ENCODE data around the gene ERGIC3. TPM values are rescaled to one million over a fixed set of nuclear protein-coding genes. Genes with fewer than 3 reads are reported as not detected.

Gene ERGIC3
- total RNA-seq, 2 donors from 2014 or later, result 139 to 158 TPM

DNA sequence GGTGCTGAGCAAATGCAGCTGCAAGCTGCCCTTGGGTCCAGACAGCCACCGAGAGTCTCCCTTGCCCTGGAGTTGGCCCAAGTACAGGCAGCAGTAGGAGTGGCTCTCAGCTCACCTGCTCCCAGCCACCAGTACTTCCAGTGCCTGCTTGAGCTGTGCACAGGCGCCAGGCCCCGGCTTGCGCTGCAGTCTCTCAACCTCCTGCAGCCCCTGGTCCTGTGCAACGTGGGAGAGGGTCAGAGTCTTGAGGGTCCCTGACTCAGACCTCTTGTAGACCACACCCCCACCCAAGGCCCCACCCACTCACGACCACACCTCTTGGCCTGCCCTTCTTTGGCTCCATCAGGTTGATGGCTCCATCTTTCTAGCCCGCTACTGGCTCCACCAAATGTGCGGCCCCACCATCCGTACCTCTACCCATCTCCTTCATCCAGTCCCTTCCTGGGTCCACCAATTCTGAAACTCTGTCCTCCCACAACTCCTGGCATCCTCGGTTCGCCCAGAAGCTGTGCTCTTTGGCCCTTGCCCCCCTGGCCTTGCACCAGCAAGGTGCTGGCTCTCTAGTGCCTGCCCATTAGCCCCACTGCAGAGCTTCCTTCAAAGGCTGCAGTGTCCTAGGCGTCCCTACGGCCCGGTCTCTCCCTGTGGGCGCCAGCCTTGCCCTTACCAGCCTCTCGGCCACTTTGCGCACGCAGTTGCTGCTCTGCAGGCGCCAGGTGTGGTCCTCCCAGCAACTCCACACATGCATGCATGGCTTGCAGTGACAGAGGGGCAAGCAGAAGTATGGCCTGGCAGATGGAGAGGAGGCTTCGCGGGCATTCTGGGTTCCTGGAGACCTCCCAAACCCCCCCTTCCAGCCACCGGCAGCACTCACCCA, 57.3 kb downstream of the ERGIC3 start:
- Mint-ChIP-seq H3K36me3 (ENCODE audit: low read depth) (peaks cover 3% of the 10 kb centered on the region), H3K27ac (no peak overlapping the region), H3K27me3 (peaks cover 15% of the 10 kb centered on the region), H3K4me3 (no peak overlapping the region), H3K4me1 (peaks cover 19% of the 10 kb centered on the region)
- DNase-seq (no peak), ATAC-seq (no peak)
- no peaks in the 10 kb centered on the region for H3K9me3 ChIP-seq (ENCODE audit: control insufficient read depth, low read length, poor library complexity, severe bottlenecking)

DNA sequence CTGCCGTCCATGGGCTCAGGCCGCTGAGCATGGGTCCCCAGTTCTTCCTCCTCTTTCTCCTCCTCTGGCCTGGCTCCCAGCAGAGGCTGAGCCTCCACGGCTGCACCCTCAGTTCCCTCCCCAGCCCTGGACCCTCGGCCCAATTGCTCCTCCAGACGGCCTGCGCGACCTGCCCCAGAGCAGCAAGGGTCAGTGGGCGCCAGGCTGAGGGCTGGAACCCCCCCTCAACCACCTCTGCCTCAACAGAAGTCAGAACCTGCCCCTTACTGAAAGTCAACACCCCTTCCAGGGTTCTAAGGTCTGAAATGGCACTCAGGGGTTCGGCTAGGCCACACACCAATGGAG, 57.9 kb downstream of the ERGIC3 start:
- H3K27me3 Mint-ChIP-seq, result peaks cover 15% of the 10 kb centered on the region
- DNase-seq, result no peak
- peaks cover 3% of the 10 kb centered on the region for H3K36me3 Mint-ChIP-seq (ENCODE audit: low read depth)
- peaks cover 19% of the 10 kb centered on the region for H3K4me1 Mint-ChIP-seq
- H3K9me3 ChIP-seq (ENCODE audit: control insufficient read depth, low read length, poor library complexity, severe bottlenecking), result no peaks in the 10 kb centered on the region
- ATAC-seq, result no peak
- H3K27ac Mint-ChIP-seq, result no peak overlapping the region
- H3K4me3 Mint-ChIP-seq, result peak overlapping the region; percentile 31

DNA sequence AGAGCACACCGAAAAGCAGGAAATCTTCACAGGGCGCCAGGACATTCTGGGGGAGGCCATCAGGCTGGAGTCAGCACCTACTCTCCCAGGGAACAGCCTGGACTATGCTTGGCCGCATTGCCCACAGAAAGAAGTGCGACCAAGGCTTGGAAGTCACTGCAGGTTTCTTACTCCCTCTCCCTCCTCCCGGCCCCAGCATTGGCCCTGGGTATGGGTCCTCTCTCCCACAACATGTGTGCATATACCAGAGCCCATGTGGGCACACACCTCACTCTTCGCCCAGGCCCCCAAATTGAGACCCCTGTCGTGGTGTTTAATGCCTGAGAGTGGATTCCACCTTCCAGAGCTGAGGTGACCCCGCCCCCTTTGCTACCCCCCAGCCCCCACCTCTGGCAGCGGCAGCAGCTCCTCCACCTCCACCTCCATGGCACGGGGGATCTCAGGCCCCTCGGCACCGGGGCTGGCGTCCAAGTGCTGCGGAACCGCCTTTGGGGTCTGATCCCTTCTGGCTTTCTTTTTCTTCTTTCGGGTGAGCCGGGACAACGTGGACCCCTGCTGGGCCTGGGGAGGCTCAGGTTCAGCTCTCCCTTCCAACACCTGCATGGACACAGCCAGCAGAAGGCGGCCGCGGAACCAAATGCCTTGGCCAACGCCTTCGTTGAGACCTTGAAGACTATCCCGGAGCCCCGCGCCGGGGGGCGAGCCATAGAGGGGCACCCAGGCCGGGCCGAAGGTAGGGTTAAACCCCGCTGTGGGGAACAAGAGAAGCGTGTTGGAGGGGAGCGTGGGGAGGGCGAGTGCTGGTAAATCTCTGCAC, 58.5 kb downstream of the ERGIC3 start:
- H3K27ac Mint-ChIP-seq, result no peak overlapping the region
- peaks cover 3% of the 10 kb centered on the region for H3K36me3 Mint-ChIP-seq (ENCODE audit: low read depth)
- no peak for ATAC-seq
- H3K4me3 Mint-ChIP-seq, result peak overlapping the region; percentile 85
- peaks cover 22% of the 10 kb centered on the region for H3K4me1 Mint-ChIP-seq
- peaks cover 19% of the 10 kb centered on the region for H3K27me3 Mint-ChIP-seq
- no peaks in the 10 kb centered on the region for H3K9me3 ChIP-seq (ENCODE audit: control insufficient read depth, low read length, poor library complexity, severe bottlenecking)
- DNase-seq, result no peak

GRCh38 chr20:35600993-35601973, 59.4 kb downstream of the ERGIC3 start:
- ATAC-seq, result peak; percentile 94
- H3K4me3 Mint-ChIP-seq, result peak overlapping the region; percentile 85
- H3K27me3 Mint-ChIP-seq, result peaks cover 21% of the 10 kb centered on the region
- H3K4me1 Mint-ChIP-seq, result peaks cover 20% of the 10 kb centered on the region
- H3K27ac Mint-ChIP-seq, result no peak overlapping the region
- peak; percentile 62 to 74 (median 68) for DNase-seq
- H3K36me3 Mint-ChIP-seq (ENCODE audit: low read depth), result peaks cover 3% of the 10 kb centered on the region
- H3K9me3 ChIP-seq (ENCODE audit: control insufficient read depth, low read length, poor library complexity, severe bottlenecking), result no peaks in the 10 kb centered on the region

DNA sequence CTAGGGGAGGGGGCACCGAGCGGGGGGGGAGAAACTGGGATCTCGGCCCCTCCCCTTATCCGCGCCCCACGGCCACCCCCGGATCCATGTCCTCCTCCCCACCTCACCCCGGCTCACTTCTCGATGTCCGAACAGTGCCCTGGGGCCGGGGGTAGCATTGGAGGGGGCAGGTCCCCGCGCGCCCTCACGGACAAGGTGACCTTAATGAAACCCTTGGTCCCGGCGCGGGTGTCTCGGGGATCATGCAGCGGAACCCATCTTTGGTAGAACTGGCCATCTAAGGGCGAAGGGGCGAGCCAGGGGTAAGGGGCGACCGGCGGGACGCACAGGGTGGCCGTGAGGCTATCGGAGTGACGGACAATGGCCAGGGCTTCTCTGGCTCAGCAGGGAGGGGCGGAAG, 60.1 kb downstream of the ERGIC3 start:
- Mint-ChIP-seq H3K36me3 (ENCODE audit: low read depth) (peaks cover 3% of the 10 kb centered on the region), H3K4me1 (peaks cover 20% of the 10 kb centered on the region), H3K4me3 (peak overlapping the region; percentile 12), H3K27me3 (peaks cover 18% of the 10 kb centered on the region), H3K27ac (no peak overlapping the region)
- DNase-seq, result no peak
- ATAC-seq, result no peak
- no peaks in the 10 kb centered on the region for H3K9me3 ChIP-seq (ENCODE audit: control insufficient read depth, low read length, poor library complexity, severe bottlenecking)

DNA sequence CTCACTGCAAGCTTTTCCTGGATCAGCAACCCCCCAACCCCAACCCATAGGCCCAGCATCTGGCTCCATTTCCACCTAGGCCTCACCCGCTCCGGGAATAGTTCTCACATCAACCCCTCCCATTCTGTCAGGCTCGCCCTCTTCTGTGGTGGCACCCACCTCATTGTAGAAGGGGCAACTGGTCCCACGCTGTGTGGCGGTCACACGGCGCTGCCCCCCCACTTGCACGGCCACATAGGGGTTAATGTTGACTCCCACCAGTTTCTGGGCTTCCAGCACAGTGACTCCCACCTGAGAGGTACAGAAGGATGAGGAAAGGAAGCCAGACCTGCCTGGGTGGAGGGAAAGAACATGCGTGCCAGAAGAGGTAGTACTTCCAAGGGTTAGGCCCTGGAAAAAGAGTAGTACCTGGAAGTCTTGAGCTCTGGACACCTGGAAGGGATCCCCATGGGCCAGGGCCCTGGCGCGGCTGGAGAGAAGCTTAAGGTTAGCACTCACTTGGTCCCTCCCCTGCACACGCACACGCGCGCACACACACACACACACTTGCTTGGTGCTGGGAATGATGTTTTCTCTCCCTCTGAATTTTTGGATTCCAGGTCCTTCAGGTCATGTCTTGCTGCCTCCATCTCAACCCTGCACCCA, 61.1 kb downstream of the ERGIC3 start:
- Mint-ChIP-seq H3K36me3 (ENCODE audit: low read depth) (no peaks in the 10 kb centered on the region), H3K4me1 (peaks cover 16% of the 10 kb centered on the region), H3K27me3 (peaks cover 11% of the 10 kb centered on the region), H3K27ac (no peak overlapping the region), H3K4me3 (peak overlapping the region; percentile 68)
- ATAC-seq (no peak), DNase-seq (no peak)
- H3K9me3 ChIP-seq (ENCODE audit: control insufficient read depth, low read length, poor library complexity, severe bottlenecking), result no peaks in the 10 kb centered on the region

DNA sequence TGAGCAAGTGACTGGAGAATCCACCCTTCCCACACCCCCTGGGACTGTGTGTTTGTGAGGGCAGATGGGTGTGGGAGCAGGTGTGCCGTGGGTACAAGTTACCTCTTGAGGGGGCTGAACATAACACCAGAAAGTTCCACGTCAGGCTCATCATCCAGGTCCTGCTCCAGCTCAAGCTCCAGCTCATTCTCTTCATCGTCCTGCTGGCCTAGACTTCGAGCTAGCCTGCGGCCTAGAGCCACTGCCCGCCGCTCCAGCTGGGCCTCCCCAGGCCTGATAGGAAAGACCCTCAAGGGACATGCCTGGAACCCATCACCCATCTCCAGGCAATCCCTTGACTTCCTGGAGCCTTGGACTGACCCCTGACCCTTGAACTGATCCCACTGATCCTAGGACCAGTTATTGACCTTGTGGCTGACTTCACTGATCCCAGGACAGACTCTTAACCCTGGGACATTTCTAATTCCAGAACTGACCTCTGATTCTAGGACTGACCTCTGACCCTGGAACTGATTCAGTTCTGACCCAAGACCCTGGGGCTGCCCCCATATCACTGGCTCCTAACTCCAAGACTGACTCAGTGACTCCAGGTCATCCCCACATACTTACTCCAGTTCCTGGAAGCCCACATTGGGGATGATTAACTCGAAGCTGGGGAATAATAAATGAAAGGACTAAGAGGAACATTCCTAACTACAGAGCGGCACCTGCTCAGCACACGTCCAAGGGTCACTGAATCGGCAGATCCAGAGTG, 62.0 kb downstream of the ERGIC3 start:
- ATAC-seq (no peak), DNase-seq (no peak)
- H3K36me3 Mint-ChIP-seq (ENCODE audit: low read depth), result no peaks in the 10 kb centered on the region
- H3K9me3 ChIP-seq (ENCODE audit: control insufficient read depth, low read length, poor library complexity, severe bottlenecking), result no peaks in the 10 kb centered on the region
- no peak overlapping the region for H3K27ac Mint-ChIP-seq
- H3K4me1 Mint-ChIP-seq, result peaks cover 16% of the 10 kb centered on the region
- no peak overlapping the region for H3K4me3 Mint-ChIP-seq
- H3K27me3 Mint-ChIP-seq, result peaks cover 11% of the 10 kb centered on the region

DNA sequence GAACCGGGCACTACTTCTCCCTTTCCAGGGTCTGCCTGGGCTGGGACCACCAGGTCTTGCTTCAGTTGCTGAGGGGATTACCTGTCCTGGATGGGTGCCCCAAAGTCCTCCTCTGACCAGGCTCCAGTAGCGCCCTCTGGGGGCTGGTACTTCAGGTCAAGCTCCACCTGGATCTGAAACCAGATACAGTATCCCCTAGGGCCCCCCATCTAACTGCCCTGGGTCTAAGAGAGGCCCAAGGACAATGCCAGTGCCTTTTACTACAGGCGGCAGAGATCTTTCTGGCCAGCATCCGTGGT, 62.5 kb downstream of the ERGIC3 start:
- no peak for ATAC-seq
- peaks cover 7% of the 10 kb centered on the region for H3K27me3 Mint-ChIP-seq
- H3K4me1 Mint-ChIP-seq, result peaks cover 16% of the 10 kb centered on the region
- no peaks in the 10 kb centered on the region for H3K9me3 ChIP-seq (ENCODE audit: control insufficient read depth, low read length, poor library complexity, severe bottlenecking)
- H3K4me3 Mint-ChIP-seq, result no peak overlapping the region
- no peaks in the 10 kb centered on the region for H3K36me3 Mint-ChIP-seq (ENCODE audit: low read depth)
- H3K27ac Mint-ChIP-seq, result no peak overlapping the region
- DNase-seq, result no peak

- no peaks in the 10 kb centered on the region for H3K36me3 Mint-ChIP-seq (ENCODE audit: low read depth)
- peaks cover 10% of the 10 kb centered on the region for H3K4me1 Mint-ChIP-seq
- H3K27me3 Mint-ChIP-seq, result peaks cover 6% of the 10 kb centered on the region
- DNase-seq, result no peak
- H3K9me3 ChIP-seq (ENCODE audit: control insufficient read depth, low read length, poor library complexity, severe bottlenecking), result no peaks in the 10 kb centered on the region
- no peak overlapping the region for H3K4me3 Mint-ChIP-seq
- no peak overlapping the region for H3K27ac Mint-ChIP-seq
- ATAC-seq, result no peak
These were observed 64.2 kb downstream of the ERGIC3 start for GRCh38 chr20:35606127-35606526.

Other genes starting within 250 kb of the ERGIC3 start
- not detected for gene FAM83C, start 249.7 kb upstream of the ERGIC3 start, total RNA-seq
- 10 to 100 TPM; 24.9 to 32.0 TPM for gene UQCC1, start 130.1 kb upstream of the ERGIC3 start, total RNA-seq
- not detected for gene GDF5, start 103.8 kb upstream of the ERGIC3 start, total RNA-seq
- gene CEP250, start 86.5 kb upstream of the ERGIC3 start, total RNA-seq, result 10 to 100 TPM; 36.6 to 44.4 TPM
- gene C20orf173, start 12.4 kb upstream of the ERGIC3 start, total RNA-seq, result not detected
- gene SPAG4, start 73.8 kb downstream of the ERGIC3 start, total RNA-seq, result 10 to 100 TPM; 13.7 to 15.7 TPM
- gene CPNE1, start 122.8 kb downstream of the ERGIC3 start, total RNA-seq, result 100 to 1,000 TPM; 215 to 250 TPM
- gene RBM12, start 122.8 kb downstream of the ERGIC3 start, total RNA-seq, result 10 to 100 TPM; 86.0 to 87.8 TPM
- gene NFS1, start 157.3 kb downstream of the ERGIC3 start, total RNA-seq, result 10 to 100 TPM; 16.8 to 19.4 TPM
- 10 to 100 TPM; 35.1 to 37.6 TPM for gene ROMO1, start 157.3 kb downstream of the ERGIC3 start, total RNA-seq
- gene RBM39, start 200.2 kb downstream of the ERGIC3 start, total RNA-seq, result 1,000 to 10,000 TPM; 1,047 to 1,109 TPM
- gene PHF20, start 229.9 kb downstream of the ERGIC3 start, total RNA-seq, result 100 to 1,000 TPM; 121 to 129 TPM

Data from T-helper 17 cell (primary cell).